T-helper 22 cell (primary cell): ENCODE data around the gene LRIT2.
"Not testable (repeated sequence)": the region's sequence is repeated elsewhere in the genome, so short reads cannot be mapped to it uniquely, and the experiment has no call there.

Experiments used
- DNase-seq: peaks from one replicate; pipeline ENCODE4 v3.0.0-alpha.2; 2020; ENCODE audit warnings: low read depth

LRIT2 gene

DNA sequence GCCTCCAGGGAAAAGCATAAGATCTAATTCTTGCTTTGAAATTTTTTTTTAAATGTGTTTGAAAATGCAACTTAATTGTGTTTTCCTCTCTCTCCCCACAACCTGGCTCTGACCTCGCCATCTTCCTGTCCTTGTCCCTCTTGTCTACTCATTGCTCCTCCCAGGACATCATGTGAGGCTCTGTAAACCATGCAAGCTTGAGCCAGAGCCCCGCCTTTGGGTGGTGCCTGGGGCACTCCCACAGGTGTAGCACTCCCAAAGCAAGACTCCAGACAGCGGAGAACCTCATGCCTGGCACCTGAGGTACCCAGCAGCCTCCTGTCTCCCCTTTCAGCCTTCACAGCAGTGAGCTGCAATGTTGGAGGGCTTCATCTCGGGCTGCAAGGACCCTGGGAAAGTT lies 40.8 kb downstream of the LRIT2 start:
- no peak for DNase-seq

DNA sequence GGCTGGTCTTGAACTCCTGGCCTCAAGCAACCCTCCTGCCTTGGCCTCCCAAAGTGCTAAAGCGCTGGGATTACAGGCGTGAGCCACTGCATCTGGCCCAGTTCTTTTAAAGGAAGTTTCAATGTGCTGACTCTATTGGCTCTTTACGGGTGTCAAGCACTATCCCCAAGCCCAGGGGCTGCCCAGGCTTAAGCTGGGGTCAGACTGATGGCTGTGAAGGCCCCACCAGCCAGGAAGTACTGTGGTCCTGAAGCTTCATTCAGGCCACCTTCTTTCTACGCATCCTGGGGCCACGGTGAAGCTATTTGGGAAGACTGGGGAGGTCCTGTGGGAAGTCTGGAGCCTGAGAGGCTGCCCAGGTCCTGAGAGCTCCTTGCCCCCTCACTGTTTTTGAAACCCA lies 43.7 kb downstream of the LRIT2 start:
- no peak for DNase-seq

DNA sequence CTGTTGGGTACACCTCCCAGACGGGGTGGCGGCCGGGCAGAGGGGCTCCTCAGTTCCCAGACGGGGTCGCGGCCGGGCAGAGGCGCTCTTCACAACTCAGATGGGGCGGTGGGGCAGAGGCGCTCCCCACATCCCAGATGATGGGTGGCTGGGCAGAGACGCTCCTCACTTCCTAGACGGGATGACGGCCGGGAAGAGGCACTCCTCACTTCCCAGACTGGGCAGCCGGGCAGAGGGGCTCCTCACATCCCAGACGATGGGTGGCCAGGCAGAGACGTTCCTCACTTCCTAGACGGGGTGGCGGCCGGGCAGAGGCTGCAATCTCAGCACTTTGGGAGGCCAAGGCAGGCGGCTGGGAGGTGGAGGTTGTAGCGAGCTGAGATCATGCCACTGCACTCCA lies 45.0 kb downstream of the LRIT2 start:
- not testable (repeated sequence) for DNase-seq

DNA sequence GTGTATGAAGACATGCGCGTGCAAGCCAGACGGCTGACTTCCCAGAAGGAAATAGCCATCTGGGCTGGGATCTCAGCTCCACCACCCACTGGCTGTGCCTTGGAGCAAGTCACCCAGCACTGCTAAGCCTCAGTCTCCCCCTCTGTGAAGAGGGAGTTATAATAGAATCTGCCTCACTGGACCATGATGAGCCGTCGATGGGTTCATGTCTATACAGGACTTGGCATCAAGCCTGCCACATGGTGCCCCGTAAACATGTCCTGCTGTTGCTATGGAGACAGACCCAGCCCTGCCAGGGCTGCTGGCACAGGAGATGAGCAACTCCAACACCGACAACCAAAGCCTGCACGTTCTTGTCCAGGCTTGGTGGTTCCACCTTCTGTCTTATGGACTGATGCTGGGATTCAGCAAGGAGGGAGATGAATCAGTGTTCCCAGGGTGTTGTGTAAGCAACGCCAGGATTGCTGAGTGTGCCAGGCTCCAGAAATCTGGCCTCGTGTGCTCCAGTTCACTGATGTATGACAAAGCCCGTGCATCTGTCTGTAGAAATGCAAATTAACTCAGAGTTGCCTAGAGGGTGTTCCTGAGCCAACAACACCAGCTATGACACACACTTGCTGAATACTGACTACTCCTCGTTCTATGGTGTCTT lies 46.2 kb downstream of the LRIT2 start:
- DNase-seq = no peak

DNA sequence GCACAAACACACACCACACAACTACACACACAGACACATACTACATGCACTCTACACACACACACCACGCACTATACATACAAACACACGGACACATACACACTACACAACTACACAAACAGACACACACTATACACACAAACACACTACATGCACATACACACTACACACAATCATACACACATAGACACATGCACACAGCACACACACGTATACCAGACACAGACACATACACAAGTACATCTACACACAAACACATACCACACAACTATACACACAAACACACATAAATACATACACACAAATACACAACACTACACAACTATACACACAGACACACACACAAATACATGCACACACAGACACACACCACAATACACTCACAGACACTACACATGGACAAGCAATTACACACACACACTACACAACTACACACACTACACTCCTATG lies 47.2 kb downstream of the LRIT2 start:
- DNase-seq = no peak

DNA sequence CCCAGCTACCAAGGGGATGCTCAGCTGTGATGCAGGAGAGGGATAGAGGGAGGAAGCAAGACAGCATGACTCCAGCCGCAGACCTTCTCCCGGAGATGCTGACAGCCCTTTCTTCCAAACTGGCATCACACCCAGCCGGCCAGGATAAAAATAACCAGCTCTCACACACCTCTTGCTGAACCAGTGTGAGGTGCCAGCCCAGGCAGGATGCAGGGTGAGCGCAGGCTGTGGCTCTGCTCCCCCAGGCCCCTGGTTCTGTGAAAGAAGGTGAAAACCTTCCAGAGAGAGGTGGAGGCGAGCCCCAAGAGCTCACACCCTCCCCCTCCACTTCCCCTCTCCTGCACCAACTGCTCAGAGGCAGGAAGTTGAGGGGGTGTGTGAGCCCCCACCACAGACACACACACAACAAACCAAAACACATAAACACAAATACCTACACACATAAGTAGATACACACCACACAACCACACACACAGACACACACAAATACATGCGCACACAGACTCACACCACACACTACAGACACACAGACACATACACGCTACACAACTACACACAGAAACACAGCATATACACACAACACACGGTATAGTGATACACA lies 47.7 kb downstream of the LRIT2 start:
- DNase-seq = no peak

DNA sequence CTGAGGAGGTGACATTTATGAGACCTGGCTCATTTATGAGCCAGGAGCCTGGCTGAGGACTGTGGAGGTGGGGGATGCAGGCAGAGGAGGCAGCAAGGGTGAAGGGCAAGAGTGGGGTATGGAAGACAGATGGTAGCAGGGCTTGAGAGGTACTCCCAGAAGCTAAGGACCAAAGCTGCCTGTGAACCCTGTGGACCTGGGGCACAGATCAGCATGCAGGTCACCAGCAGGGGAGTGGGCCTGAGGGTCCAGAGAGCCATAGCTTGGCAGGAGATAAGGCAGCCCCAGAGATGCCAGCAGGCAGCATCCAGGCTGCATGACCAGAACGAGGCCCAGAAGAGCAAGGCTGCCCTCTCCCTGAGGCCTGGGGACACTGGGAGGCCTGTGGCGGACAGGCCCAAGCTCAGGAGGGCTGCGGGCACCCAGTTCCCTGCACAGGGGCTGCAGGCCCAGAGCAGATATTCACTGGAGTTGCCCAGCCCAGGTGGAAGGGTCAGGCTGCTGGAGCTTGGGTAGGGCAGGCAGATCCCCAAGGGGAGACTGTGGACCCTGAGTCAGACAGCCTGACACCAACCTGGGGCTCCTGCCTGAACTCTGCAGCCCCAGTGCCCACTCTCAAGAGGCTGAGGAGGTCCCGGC lies 48.4 kb downstream of the LRIT2 start:
- no peak for DNase-seq

DNA sequence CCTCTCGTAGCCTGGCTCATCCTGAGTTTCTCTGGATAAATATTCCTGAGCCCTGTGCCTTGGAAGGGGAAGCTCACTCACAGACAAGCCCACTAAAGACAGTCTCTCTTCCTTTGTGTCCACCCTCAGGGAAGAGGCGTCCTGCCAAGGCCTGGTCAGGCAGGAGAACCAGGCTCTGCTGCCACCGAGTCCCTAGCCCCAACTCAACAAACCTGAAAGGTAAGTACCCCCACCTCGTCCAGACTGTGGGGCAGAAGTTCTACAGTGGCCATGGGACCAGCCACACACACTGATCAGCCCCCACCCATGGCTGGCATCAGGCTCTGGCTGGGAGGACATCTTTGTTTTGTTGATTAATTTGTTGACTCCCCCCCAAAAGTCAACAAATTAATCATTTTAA lies 49.0 kb downstream of the LRIT2 start:
- no peak for DNase-seq

DNA sequence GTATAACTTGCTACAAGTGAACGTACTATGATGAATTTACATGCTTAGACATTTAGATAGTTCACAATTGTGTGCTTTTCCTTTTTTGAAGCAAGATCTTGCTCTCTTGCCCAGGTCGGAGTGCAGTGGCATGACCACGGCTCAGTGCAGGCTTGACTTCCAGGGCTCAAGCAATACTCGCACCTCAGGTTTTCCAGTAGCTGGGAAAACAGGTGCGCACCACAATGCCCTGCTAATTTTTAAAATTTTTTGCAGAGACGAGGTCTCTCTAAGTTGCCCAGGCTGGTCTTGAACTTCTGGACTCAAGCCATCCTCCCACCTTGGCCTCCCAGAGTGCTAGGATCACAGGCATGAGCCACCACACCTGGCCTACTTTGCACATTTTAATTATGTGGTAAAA lies 49.9 kb downstream of the LRIT2 start:
- DNase-seq = no peak

DNA sequence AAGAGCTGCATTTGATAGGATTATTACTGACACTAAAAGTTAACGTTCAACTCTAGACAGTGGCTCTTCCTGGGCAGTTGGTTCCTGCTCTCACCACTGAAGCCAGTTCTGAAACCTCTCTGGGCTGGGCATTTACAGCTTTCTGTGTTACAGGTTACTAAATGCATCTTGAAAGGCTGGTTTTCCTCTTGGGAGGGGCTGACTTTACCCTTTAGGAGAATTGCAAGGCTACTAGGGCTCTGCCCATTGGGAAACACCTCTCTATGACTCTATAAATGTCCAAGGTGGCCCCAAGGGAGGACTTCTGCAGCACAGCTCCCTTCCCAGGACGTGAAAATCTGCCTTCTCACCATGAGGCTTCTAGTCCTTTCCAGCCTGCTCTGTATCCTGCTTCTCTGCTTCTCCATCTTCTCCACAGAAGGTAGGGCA lies 51.8 kb downstream of the LRIT2 start, which contains the start of gene GPR15LG:
Gene GPR15LG (plus strand): TSS at position 301 of the 429 bp plus-strand sequence. CDS start 51 bp downstream, at position 352.
- no peak for DNase-seq

DNA sequence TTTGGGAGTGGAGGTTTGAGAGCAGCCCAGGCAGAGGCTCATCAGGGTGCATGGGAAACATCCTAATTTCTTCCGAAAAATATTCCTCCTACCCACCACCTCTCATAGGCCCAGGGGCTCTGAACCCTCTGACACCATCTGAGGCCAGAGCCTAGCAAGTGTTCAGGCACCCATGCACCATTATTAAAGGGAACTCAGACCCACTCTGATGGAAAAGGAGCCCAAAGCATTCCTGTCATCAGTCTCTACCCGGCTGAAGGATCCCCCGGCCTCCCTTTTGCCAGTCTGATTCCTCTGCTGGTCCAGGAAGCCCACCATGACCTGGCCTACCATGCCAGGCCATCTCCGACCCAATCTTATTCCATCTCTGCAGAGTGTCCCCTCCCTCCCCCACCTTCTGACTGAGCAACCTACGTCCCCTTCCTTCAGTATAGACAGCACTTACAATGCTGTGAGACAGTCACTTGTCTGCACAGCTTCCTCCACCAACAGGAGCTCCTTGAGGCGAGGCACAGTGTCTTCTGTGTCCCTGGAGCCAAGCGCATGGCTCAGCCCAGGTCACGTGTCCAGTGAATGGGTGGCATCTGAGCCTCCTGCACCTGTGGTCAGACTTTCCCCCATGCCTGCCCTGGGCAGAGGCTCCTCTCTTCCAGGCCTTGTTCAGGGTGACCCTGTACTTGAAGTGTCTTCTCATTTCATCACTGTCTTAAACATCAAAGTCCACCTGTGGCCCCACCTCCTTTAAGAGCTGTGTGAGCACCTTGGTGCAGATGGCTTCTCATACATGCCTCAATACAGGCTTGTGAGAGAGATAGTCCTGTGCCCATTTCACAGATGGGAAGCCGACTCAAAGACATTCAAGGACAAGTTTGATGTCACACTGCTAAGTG lies 52.6 kb downstream of the LRIT2 start:
- no peak for DNase-seq

DNA sequence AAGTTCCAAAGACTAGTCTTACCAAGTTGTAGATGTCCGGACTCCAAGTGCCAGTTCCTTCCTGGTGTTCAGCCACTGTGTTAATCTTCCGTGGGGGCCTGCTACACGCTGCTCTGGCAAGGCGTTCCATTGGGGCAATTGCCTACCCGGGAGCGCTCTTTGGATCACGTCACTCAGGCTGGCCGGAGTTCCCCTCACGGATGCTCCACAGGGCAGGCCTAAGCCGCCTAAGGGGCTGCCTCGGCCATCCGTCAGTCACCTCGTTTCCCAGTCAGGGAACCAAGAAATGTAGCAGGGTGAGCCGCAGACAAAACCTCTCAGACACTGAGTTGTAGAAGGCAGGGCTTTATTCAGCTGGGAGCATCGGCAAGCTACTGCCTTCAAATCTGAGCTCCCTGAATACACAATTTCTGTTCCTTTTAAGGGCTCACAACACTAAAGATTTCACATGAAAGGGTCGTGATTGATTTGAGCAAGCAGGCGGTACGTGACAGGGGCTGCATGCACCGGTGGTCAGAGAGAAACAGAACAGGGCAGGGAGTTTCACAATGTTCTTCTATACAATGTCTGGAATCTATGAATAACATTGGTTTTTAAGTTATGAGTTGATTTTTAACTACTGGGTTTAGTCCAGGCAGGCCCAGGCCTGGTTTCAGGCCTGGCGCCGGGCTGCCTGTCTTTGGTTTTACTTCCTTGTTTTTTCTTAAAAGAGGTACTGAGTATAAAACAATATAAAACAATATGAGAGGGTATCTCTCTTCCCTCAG lies 53.5 kb downstream of the LRIT2 start:
- not testable (repeated sequence) for DNase-seq

DNA sequence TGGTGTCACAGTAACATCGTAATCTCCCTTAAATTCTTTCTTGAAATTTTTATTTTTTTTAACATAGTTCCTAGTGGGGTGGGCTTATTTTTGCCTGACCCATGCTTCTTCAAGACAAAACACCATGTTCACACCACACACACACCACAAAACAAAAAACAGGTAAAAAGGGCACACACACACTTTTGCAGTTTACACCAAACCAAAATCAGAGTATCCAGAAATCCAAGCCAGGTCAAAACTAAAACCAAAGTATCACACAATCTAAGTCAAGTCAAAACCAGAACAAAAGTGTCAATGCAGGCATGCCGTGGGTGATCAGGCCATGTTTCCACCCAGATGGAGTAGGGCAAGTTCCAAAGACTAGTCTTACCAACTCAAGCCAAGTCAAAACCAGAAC lies 54.1 kb downstream of the LRIT2 start:
- DNase-seq = not testable (repeated sequence)
